Small intestine (tissue), 7 donors: Measurements from ENCODE around the gene STH. TPM values are rescaled to one million over a fixed set of nuclear protein-coding genes. Genes with fewer than 3 reads are reported as not detected.

Experiments used
- DNase-seq, 2 donors: peaks; one replicate each; pipeline versions ENCODE4 v3.0.0 to v3.0.0-alpha.2; 2013
- FAIRE-seq: peaks from 2 replicates; lab custom pipeline; 2012; peaks lifted over from hg19 to GRCh38; lab: Jason Lieb, UNC
- H3K27ac ChIP-seq, 3 donors: one replicate each; pipeline ENCODE4 v1.5.1; 2013; ENCODE audit warnings: low read length in 2 of 3, mild to moderate bottlenecking in 2 of 3, control low read depth in 1 of 3, inconsistent platforms in 1 of 3, low read depth in 1 of 3, moderate library complexity in 1 of 3
- H3K27me3 ChIP-seq, 3 donors: one replicate each; pipeline ENCODE4 v1.6.1; 2013; ENCODE audit warnings: low read length in 3 of 3, inconsistent platforms in 1 of 3; ENCODE audit not compliant: control insufficient read depth in 3 of 3, insufficient read depth in 3 of 3
- H3K36me3 ChIP-seq, 3 donors: one replicate each; pipeline ENCODE4 v1.6.1; 2013; ENCODE audit warnings: low read length in 3 of 3, inconsistent platforms in 1 of 3, low read depth in 1 of 3, mild to moderate bottlenecking in 1 of 3, moderate library complexity in 1 of 3; ENCODE audit not compliant: control insufficient read depth in 3 of 3, insufficient read depth in 2 of 3
- H3K4me1 ChIP-seq, 3 donors: one replicate each; pipeline ENCODE4 v1.6.1; 2013; ENCODE audit warnings: low read length in 2 of 3, inconsistent platforms in 1 of 3, low read depth in 1 of 3, mild to moderate bottlenecking in 1 of 3, moderate library complexity in 1 of 3; ENCODE audit not compliant: control insufficient read depth in 3 of 3, insufficient read depth in 2 of 3
- H3K4me3 ChIP-seq, 3 donors: one replicate each; pipeline ENCODE4 v1.5.1; 2013; ENCODE audit warnings: low read length in 3 of 3, control low read depth in 1 of 3, inconsistent platforms in 1 of 3, low read depth in 1 of 3, mild to moderate bottlenecking in 1 of 3, moderate library complexity in 1 of 3
- H3K9me3 ChIP-seq, 2 donors: one replicate each; pipeline ENCODE4 v1.6.1; 2013; ENCODE audit warnings: low read depth in 1 of 2, low read length in 1 of 2; ENCODE audit not compliant: control insufficient read depth in 2 of 2, insufficient read depth in 1 of 2
- WGBS, 3 donors: extraction: QIAGEN DNeasy Blood & Tissue Kit; methylation state at CpG; one replicate each; pipeline ENCODE4 v1.1.7; 2013; 5-methylcytosine and 5-hydroxymethylcytosine counted together
- polyA plus RNA-seq, 4 donors: library from polyadenylated mRNA; stranded (reverse) in 3 of 4; unstranded in 1 of 4; fragments of 200-250 nt in 3 of 4; fragments of 120-200 nt in 1 of 4; gene quantifications; one replicate each; pipeline versions ENCODE4 v1.2.1 to v1.2.3, GENCODE V29; 2013
- donor health status: healthy with polysubstance abuse.
- donor health status: control.
- donor health status: control.
- donor health status: Bipolar disorder and iron deficiency.
- donor health status: healthy.

Gene STH
- polyA plus RNA-seq, 4 donors, result not detected

GRCh38 chr17:45976755-45977505 lies 22.1 kb upstream of the STH start:
- Histone ChIP-seq H3K9me3 (no peaks in the 10 kb centered on the region), H3K4me3 (no peak overlapping the region), H3K27me3 (no peaks in the 10 kb centered on the region), H3K4me1 (no peaks in the 10 kb centered on the region), H3K36me3 (no peaks in the 10 kb centered on the region), H3K27ac (no peak overlapping the region)
- FAIRE-seq (no peak), DNase-seq (no peak)
- WGBS, 3 donors, result 85 to 88% (median 86%) methylated on average over 18 of the region's 18 CpGs

- Histone ChIP-seq H3K27ac (no peak overlapping the region), H3K4me1 (no peaks in the 10 kb centered on the region), H3K4me3 (no peak overlapping the region), H3K27me3 (no peaks in the 10 kb centered on the region), H3K9me3 (no peaks in the 10 kb centered on the region), H3K36me3 (no peaks in the 10 kb centered on the region)
- FAIRE-seq (no peak), DNase-seq (no peak)
- 77 to 85% (median 84%) methylated on average over 4 of the region's 4 CpGs for WGBS, 3 donors
Measured at GRCh38 chr17:45977506-45977824, 21.6 kb upstream of the STH start.

- no peak overlapping the region for H3K27ac ChIP-seq
- WGBS, 3 donors, result 66 to 77% (median 74%) methylated on average over 3 of the region's 3 CpGs
- FAIRE-seq, result no peak
Measured at GRCh38 chr17:45977976-45978626, 20.9 kb upstream of the STH start.

GRCh38 chr17:45979137-45979536 lies 19.9 kb upstream of the STH start:
- DNase-seq (no peak), FAIRE-seq (no peak)
- Histone ChIP-seq H3K27ac (no peak overlapping the region), H3K27me3 (no peaks in the 10 kb centered on the region), H3K4me3 (no peak overlapping the region), H3K36me3 (no peaks in the 10 kb centered on the region), H3K9me3 (no peaks in the 10 kb centered on the region), H3K4me1 (no peaks in the 10 kb centered on the region)
- 55 to 71% (median 67%) methylated on average over 2 of the region's 2 CpGs for WGBS, 3 donors

More at GRCh38 chr17:45977976-45978626, 20.9 kb upstream of the STH start:
- Histone ChIP-seq H3K9me3 (no peaks in the 10 kb centered on the region), H3K4me1 (no peaks in the 10 kb centered on the region), H3K27me3 (no peaks in the 10 kb centered on the region), H3K36me3 (no peaks in the 10 kb centered on the region), H3K4me3 (no peak overlapping the region)
- DNase-seq, result no peak

GRCh38 chr17:45980855-45981254 lies 18.2 kb upstream of the STH start:
- Histone ChIP-seq H3K36me3 (no peaks in the 10 kb centered on the region), H3K4me1 (no peaks in the 10 kb centered on the region), H3K27me3 (no peaks in the 10 kb centered on the region), H3K27ac (no peak overlapping the region), H3K4me3 (no peak overlapping the region), H3K9me3 (no peaks in the 10 kb centered on the region)
- FAIRE-seq, result no peak
- DNase-seq, result no peak
- WGBS, 3 donors, result 77 to 86% (median 81%) methylated on average over 6 of the region's 6 CpGs

GRCh38 chr17:45981306-45981705 lies 17.7 kb upstream of the STH start:
- Histone ChIP-seq H3K4me1 (no peaks in the 10 kb centered on the region), H3K9me3 (no peaks in the 10 kb centered on the region), H3K27ac (no peak overlapping the region), H3K27me3 (no peaks in the 10 kb centered on the region), H3K4me3 (no peak overlapping the region), H3K36me3 (no peaks in the 10 kb centered on the region)
- no peak for DNase-seq
- no peak for FAIRE-seq
- WGBS, 3 donors, result 78 to 87% (median 83%) methylated on average over 7 of the region's 7 CpGs

GRCh38 chr17:45982791-45983613 lies 16.0 kb upstream of the STH start:
- H3K27ac ChIP-seq, result no peak overlapping the region
- H3K9me3 ChIP-seq, result no peaks in the 10 kb centered on the region
- H3K27me3 ChIP-seq, result no peaks in the 10 kb centered on the region
- no peaks in the 10 kb centered on the region for H3K36me3 ChIP-seq
- no peak for DNase-seq
- WGBS, 3 donors, result 87 to 91% (median 90%) methylated on average over 40 to 41 of the region's 41 CpGs
- no peak for FAIRE-seq
- no peaks in the 10 kb centered on the region for H3K4me1 ChIP-seq
- no peak overlapping the region for H3K4me3 ChIP-seq

GRCh38 chr17:45983614-45984310 lies 15.3 kb upstream of the STH start:
- no peaks in the 10 kb centered on the region for H3K9me3 ChIP-seq
- 69 to 72% (median 71%) methylated on average over 24 to 31 of the region's 31 CpGs for WGBS, 3 donors
- H3K4me3 ChIP-seq, result no peak overlapping the region
- no peak for DNase-seq
- no peaks in the 10 kb centered on the region for H3K36me3 ChIP-seq
- no peak for FAIRE-seq
- no peaks in the 10 kb centered on the region for H3K27me3 ChIP-seq
- H3K27ac ChIP-seq, result no peak overlapping the region
- H3K4me1 ChIP-seq, result no peaks in the 10 kb centered on the region
